Measurements from ENCODE around the gene HSD17B8. TPM values are rescaled to one million over a fixed set of nuclear protein-coding genes. Genes with fewer than 3 reads are reported as not detected.
"Not testable (repeated sequence)": the region's sequence is repeated elsewhere in the genome, so short reads cannot be mapped to it uniquely, and the experiment has no call there.

HSD17B8 gene
- total and polyA plus RNA-seq, 2 experiments from 2014 or later = 4.3 to 8.9 TPM

GRCh38 chr6:33217681-33218080 is 13.2 kb downstream of the HSD17B8 start (continued):
- TF ChIP-seq ZNF462 (CRISPR knock-in tag; IDR thresholded peaks at IDR 0.05) = no peak

- H3K27me3 Mint-ChIP-seq (ENCODE audit: insufficient read depth, low read depth, poor library complexity); H3K9me3 Mint-ChIP-seq; DNase-seq (ENCODE audit: low spot score); H3F3A ChIP-seq (replicated peaks; ENCODE audit: low read depth); H3K36me3 ChIP-seq (ENCODE audit: insufficient read depth); H3K27me3 ChIP-seq (ENCODE audit: insufficient read depth); H3K27ac ChIP-seq (ENCODE audit: low read depth); H3K79me2 ChIP-seq (replicated peaks; ENCODE audit: insufficient read depth); H4K20me1 ChIP-seq (replicated peaks; ENCODE audit: insufficient read depth); H3K9me2 ChIP-seq (ENCODE audit: insufficient read depth); H3K36me3 Mint-ChIP-seq (ENCODE audit: low read depth); H2AFZ ChIP-seq: not testable (repeated sequence)
- H3K4me3 Mint-ChIP-seq = peak overlapping the region; percentile 42
- peak; percentile 57; the same call in 2 of the 3 replicates for ATAC-seq
- peaks cover 15% of the 10 kb centered on the region for H3K4me1 Mint-ChIP-seq
- H3K4me1 ChIP-seq (ENCODE audit: insufficient read depth) = peaks cover 20% of the 10 kb centered on the region
- peak overlapping the region; percentile 33 for H3K4me2 ChIP-seq
- H3K4me3 ChIP-seq = peak overlapping the region; percentile 30
- H3K27ac Mint-ChIP-seq = peak overlapping the region; percentile 68
These were observed 22.2 kb downstream of the HSD17B8 start for GRCh38 chr6:33226503-33227120.

- Histone ChIP-seq H4K20me1 (replicated peaks; ENCODE audit: insufficient read depth) (no peaks in the 10 kb centered on the region), H3K27me3 (ENCODE audit: insufficient read depth) (peaks cover 3% of the 10 kb centered on the region; the same call in 1 of the 2 replicates), H2AFZ (peak overlapping the region; percentile 93), H3K79me2 (replicated peaks; ENCODE audit: insufficient read depth) (no peaks in the 10 kb centered on the region), H3K36me3 (ENCODE audit: insufficient read depth) (no peaks in the 10 kb centered on the region), H3K27ac (ENCODE audit: low read depth) (no peak overlapping the region), H3F3A (replicated peaks; ENCODE audit: low read depth) (0 out of 2 replicates have a peak, but pooled peaks cover 3% of the 10 kb centered on the region), H3K4me2 (peak overlapping the region; percentile 72), H3K9me2 (ENCODE audit: insufficient read depth) (peaks cover 5% of the 10 kb centered on the region; the same call in 1 of the 2 replicates), H3K4me1 (ENCODE audit: insufficient read depth) (peaks cover 9% of the 10 kb centered on the region), H3K4me3 (no peak overlapping the region)
- no peaks in the 10 kb centered on the region for H3K36me3 Mint-ChIP-seq (ENCODE audit: low read depth)
- no peak overlapping the region for H3K27ac Mint-ChIP-seq
- H3K4me1 Mint-ChIP-seq = peaks cover 14% of the 10 kb centered on the region
- DNase-seq (ENCODE audit: low spot score) = no peak
- peaks cover 11% of the 10 kb centered on the region for H3K27me3 Mint-ChIP-seq (ENCODE audit: insufficient read depth, low read depth, poor library complexity)
- no peaks in the 10 kb centered on the region for H3K9me3 Mint-ChIP-seq
- no peak for TF ChIP-seq ZNF114 (CRISPR knock-in tag; IDR thresholded peaks at IDR 0.05)
- peak; percentile 68 for ATAC-seq
- no peak overlapping the region; the same call in 2 of the 3 replicates for H3K4me3 Mint-ChIP-seq
These were observed 30.8 kb downstream of the HSD17B8 start for GRCh38 chr6:33235221-33235634.

Data from GM23338 (cell line).